ENCODE data around the gene SF3A1.

Gene SF3A1

GRCh38 chr22:30315962-30316576 is 40.6 kb downstream of the SF3A1 start:
- no peaks in the 10 kb centered on the region for H3K27me3 ChIP-seq (ENCODE audit: control insufficient read depth in 5 of 5, insufficient read depth in 4 of 5, low read length in 5 of 5)
- H3K9ac ChIP-seq (ENCODE audit: low read length in 5 of 5), result peak overlapping the region in 1 of 5 donors; percentile 14
- peaks cover 0 to 36% (median 9%) of the 10 kb centered on the region in 5 donors for H3K36me3 ChIP-seq (ENCODE audit: control insufficient read depth in 5 of 5, insufficient read depth in 5 of 5, low read length in 5 of 5)
- H3K27ac ChIP-seq (ENCODE audit: low read depth, low read length), result peak overlapping the region; percentile 51
- H3K4me3 ChIP-seq (ENCODE audit: low read depth in 1 of 5, low read length in 5 of 5), result no peak overlapping the region
- H3K4me1 ChIP-seq (ENCODE audit: control insufficient read depth in 5 of 5, insufficient read depth in 5 of 5, low read length in 5 of 5), result peaks cover 16 to 94% (median 83%) of the 10 kb centered on the region in 5 donors
- no peaks in the 10 kb centered on the region for H3K9me3 ChIP-seq (ENCODE audit: control insufficient read depth in 5 of 5, low read length in 5 of 5)

- Histone ChIP-seq H3K4me3 (ENCODE audit: low read depth in 1 of 5, low read length in 5 of 5) (no peak overlapping the region), H3K9ac (ENCODE audit: low read length in 5 of 5) (no peak overlapping the region), H3K27ac (ENCODE audit: low read depth, low read length) (peak overlapping the region; percentile 51), H3K4me1 (ENCODE audit: control insufficient read depth in 5 of 5, insufficient read depth in 5 of 5, low read length in 5 of 5) (peaks cover 21 to 94% (median 83%) of the 10 kb centered on the region in 5 donors), H3K27me3 (ENCODE audit: control insufficient read depth in 5 of 5, insufficient read depth in 4 of 5, low read length in 5 of 5) (no peaks in the 10 kb centered on the region), H3K9me3 (ENCODE audit: control insufficient read depth in 5 of 5, low read length in 5 of 5) (no peaks in the 10 kb centered on the region), H3K36me3 (ENCODE audit: control insufficient read depth in 5 of 5, insufficient read depth in 5 of 5, low read length in 5 of 5) (peaks cover 0 to 27% (median 6%) of the 10 kb centered on the region in 5 donors)
Measured at GRCh38 chr22:30314915-30315314, 41.8 kb downstream of the SF3A1 start.

- H3K36me3 ChIP-seq (ENCODE audit: control insufficient read depth in 5 of 5, insufficient read depth in 5 of 5, low read length in 5 of 5), result peaks cover 0 to 15% (median 5%) of the 10 kb centered on the region in 5 donors
- no peaks in the 10 kb centered on the region for H3K27me3 ChIP-seq (ENCODE audit: control insufficient read depth in 5 of 5, insufficient read depth in 4 of 5, low read length in 5 of 5)
- H3K27ac ChIP-seq (ENCODE audit: low read depth, low read length), result peak overlapping the region; percentile 93
- no peak overlapping the region for H3K4me3 ChIP-seq (ENCODE audit: low read depth in 1 of 5, low read length in 5 of 5)
- H3K9ac ChIP-seq (ENCODE audit: low read length in 5 of 5), result peak overlapping the region in 1 of 5 donors; percentile 29
- no peaks in the 10 kb centered on the region for H3K9me3 ChIP-seq (ENCODE audit: control insufficient read depth in 5 of 5, low read length in 5 of 5)
- H3K4me1 ChIP-seq (ENCODE audit: control insufficient read depth in 5 of 5, insufficient read depth in 5 of 5, low read length in 5 of 5), result peaks cover 26 to 94% (median 83%) of the 10 kb centered on the region in 5 donors
Measured at GRCh38 chr22:30313527-30314363, 42.9 kb downstream of the SF3A1 start.

- Histone ChIP-seq H3K36me3 (ENCODE audit: control insufficient read depth in 5 of 5, insufficient read depth in 5 of 5, low read length in 5 of 5) (peaks cover 0 to 11% (median 0%) of the 10 kb centered on the region in 5 donors), H3K4me3 (ENCODE audit: low read depth in 1 of 5, low read length in 5 of 5) (no peak overlapping the region), H3K27ac (ENCODE audit: low read depth, low read length) (peak overlapping the region; percentile 93), H3K4me1 (ENCODE audit: control insufficient read depth in 5 of 5, insufficient read depth in 5 of 5, low read length in 5 of 5) (peaks cover 34 to 92% (median 83%) of the 10 kb centered on the region in 5 donors), H3K27me3 (ENCODE audit: control insufficient read depth in 5 of 5, insufficient read depth in 4 of 5, low read length in 5 of 5) (no peaks in the 10 kb centered on the region), H3K9ac (ENCODE audit: low read length in 5 of 5) (no peak overlapping the region), H3K9me3 (ENCODE audit: control insufficient read depth in 5 of 5, low read length in 5 of 5) (no peaks in the 10 kb centered on the region)
Measured at GRCh38 chr22:30312053-30312452, 44.6 kb downstream of the SF3A1 start.

- peak overlapping the region in 4 of 5 donors; percentile 16 to 57 (median 54) for H3K9ac ChIP-seq (ENCODE audit: low read length in 5 of 5)
Measured at GRCh38 chr22:30310881-30311771, 45.6 kb downstream of the SF3A1 start.

GRCh38 chr22:30309951-30310741 is 46.5 kb downstream of the SF3A1 start:
- Histone ChIP-seq H3K27ac (ENCODE audit: low read depth, low read length) (peak overlapping the region; percentile 93), H3K9ac (ENCODE audit: low read length in 5 of 5) (peak overlapping the region in 3 of 5 donors; percentile 54 to 78 (median 57)), H3K4me1 (ENCODE audit: control insufficient read depth in 5 of 5, insufficient read depth in 5 of 5, low read length in 5 of 5) (peaks cover 48 to 93% (median 88%) of the 10 kb centered on the region in 5 donors), H3K9me3 (ENCODE audit: control insufficient read depth in 5 of 5, low read length in 5 of 5) (no peaks in the 10 kb centered on the region), H3K4me3 (ENCODE audit: low read depth in 1 of 5, low read length in 5 of 5) (peak overlapping the region in 1 of 5 donors; percentile 45), H3K36me3 (ENCODE audit: control insufficient read depth in 5 of 5, insufficient read depth in 5 of 5, low read length in 5 of 5) (peaks cover 0 to 3% (median 0%) of the 10 kb centered on the region in 5 donors), H3K27me3 (ENCODE audit: control insufficient read depth in 5 of 5, insufficient read depth in 4 of 5, low read length in 5 of 5) (no peaks in the 10 kb centered on the region)

More at GRCh38 chr22:30310881-30311771, 45.6 kb downstream of the SF3A1 start:
- H3K27me3 ChIP-seq (ENCODE audit: control insufficient read depth in 5 of 5, insufficient read depth in 4 of 5, low read length in 5 of 5), result no peaks in the 10 kb centered on the region
- H3K27ac ChIP-seq (ENCODE audit: low read depth, low read length), result peak overlapping the region; percentile 93
- peak overlapping the region; percentile 3 to 45 (median 11) for H3K4me3 ChIP-seq (ENCODE audit: low read depth in 1 of 5, low read length in 5 of 5)
- peaks cover 40 to 92% (median 86%) of the 10 kb centered on the region in 5 donors for H3K4me1 ChIP-seq (ENCODE audit: control insufficient read depth in 5 of 5, insufficient read depth in 5 of 5, low read length in 5 of 5)
- no peaks in the 10 kb centered on the region for H3K9me3 ChIP-seq (ENCODE audit: control insufficient read depth in 5 of 5, low read length in 5 of 5)
- peaks cover 0 to 7% (median 0%) of the 10 kb centered on the region in 5 donors for H3K36me3 ChIP-seq (ENCODE audit: control insufficient read depth in 5 of 5, insufficient read depth in 5 of 5, low read length in 5 of 5)

GRCh38 chr22:30308518-30309230 is 48.0 kb downstream of the SF3A1 start:
- peaks cover 61 to 96% (median 95%) of the 10 kb centered on the region in 5 donors for H3K4me1 ChIP-seq (ENCODE audit: control insufficient read depth in 5 of 5, insufficient read depth in 5 of 5, low read length in 5 of 5)
- H3K9ac ChIP-seq (ENCODE audit: low read length in 5 of 5), result peak overlapping the region in 3 of 5 donors; percentile 1 to 26 (median 6)
- no peaks in the 10 kb centered on the region for H3K9me3 ChIP-seq (ENCODE audit: control insufficient read depth in 5 of 5, low read length in 5 of 5)
- H3K4me3 ChIP-seq (ENCODE audit: low read depth in 1 of 5, low read length in 5 of 5), result peak overlapping the region in 1 of 5 donors; percentile 13
- H3K27ac ChIP-seq (ENCODE audit: low read depth, low read length), result peak overlapping the region; percentile 93
- no peaks in the 10 kb centered on the region for H3K27me3 ChIP-seq (ENCODE audit: control insufficient read depth in 5 of 5, insufficient read depth in 4 of 5, low read length in 5 of 5)
- H3K36me3 ChIP-seq (ENCODE audit: control insufficient read depth in 5 of 5, insufficient read depth in 5 of 5, low read length in 5 of 5), result peaks cover 0 to 4% (median under 1%) of the 10 kb centered on the region in 5 donors

GRCh38 chr22:30308093-30308492 is 48.6 kb downstream of the SF3A1 start:
- peaks cover 64 to 98% (median 97%) of the 10 kb centered on the region in 5 donors for H3K4me1 ChIP-seq (ENCODE audit: control insufficient read depth in 5 of 5, insufficient read depth in 5 of 5, low read length in 5 of 5)
- peak overlapping the region in 1 of 5 donors; percentile 6 for H3K9ac ChIP-seq (ENCODE audit: low read length in 5 of 5)
- H3K9me3 ChIP-seq (ENCODE audit: control insufficient read depth in 5 of 5, low read length in 5 of 5), result no peaks in the 10 kb centered on the region
- no peaks in the 10 kb centered on the region for H3K27me3 ChIP-seq (ENCODE audit: control insufficient read depth in 5 of 5, insufficient read depth in 4 of 5, low read length in 5 of 5)
- peak overlapping the region; percentile 93 for H3K27ac ChIP-seq (ENCODE audit: low read depth, low read length)
- H3K36me3 ChIP-seq (ENCODE audit: control insufficient read depth in 5 of 5, insufficient read depth in 5 of 5, low read length in 5 of 5), result peaks cover 0 to 10% (median 5%) of the 10 kb centered on the region in 5 donors
- H3K4me3 ChIP-seq (ENCODE audit: low read depth in 1 of 5, low read length in 5 of 5), result no peak overlapping the region
